Measurements from ENCODE around the gene TNFRSF1B.

TNFRSF1B gene

GRCh38 chr1:12176298-12177118 is 9.7 kb downstream of the TNFRSF1B start:
- DNase-seq (ENCODE audit: low read depth) = no peak

- no peak for DNase-seq (ENCODE audit: low read depth)
Measured at GRCh38 chr1:12177156-12177998, 10.6 kb downstream of the TNFRSF1B start.

- DNase-seq (ENCODE audit: low read depth) = peak; percentile 90
Measured at GRCh38 chr1:12177999-12178441, 11.2 kb downstream of the TNFRSF1B start.

- no peak for DNase-seq (ENCODE audit: low read depth)
Measured at GRCh38 chr1:12178511-12178910, 11.7 kb downstream of the TNFRSF1B start.

GRCh38 chr1:12179111-12179519 is 12.3 kb downstream of the TNFRSF1B start:
- DNase-seq (ENCODE audit: low read depth) = peak; percentile 71

GRCh38 chr1:12179676-12180075 is 12.9 kb downstream of the TNFRSF1B start:
- DNase-seq (ENCODE audit: low read depth) = no peak

- no peak for DNase-seq (ENCODE audit: low read depth)
Measured at GRCh38 chr1:12180315-12180714, 13.5 kb downstream of the TNFRSF1B start.

GRCh38 chr1:12180903-12181302 is 14.1 kb downstream of the TNFRSF1B start:
- no peak for DNase-seq (ENCODE audit: low read depth)

- no peak for DNase-seq (ENCODE audit: low read depth)
Measured at GRCh38 chr1:12181568-12181967, 14.8 kb downstream of the TNFRSF1B start.

- DNase-seq (ENCODE audit: low read depth) = no peak
Measured at GRCh38 chr1:12182410-12182984, 15.7 kb downstream of the TNFRSF1B start.

- DNase-seq (ENCODE audit: low read depth) = no peak
Measured at GRCh38 chr1:12183095-12183794, 16.5 kb downstream of the TNFRSF1B start.

GRCh38 chr1:12184008-12184681 is 17.4 kb downstream of the TNFRSF1B start:
- DNase-seq (ENCODE audit: low read depth) = no peak

GRCh38 chr1:12185036-12185917 is 18.5 kb downstream of the TNFRSF1B start:
- no peak for DNase-seq (ENCODE audit: low read depth)

GRCh38 chr1:12185918-12186678 is 19.3 kb downstream of the TNFRSF1B start:
- no peak for DNase-seq (ENCODE audit: low read depth)

- DNase-seq (ENCODE audit: low read depth) = no peak
Measured at GRCh38 chr1:12186679-12186985, 19.8 kb downstream of the TNFRSF1B start.

GRCh38 chr1:12188115-12188514 is 21.3 kb downstream of the TNFRSF1B start:
- no peak for DNase-seq (ENCODE audit: low read depth)

GRCh38 chr1:12188657-12189327 is 22.0 kb downstream of the TNFRSF1B start:
- no peak for DNase-seq (ENCODE audit: low read depth)

- no peak for DNase-seq (ENCODE audit: low read depth)
Measured at GRCh38 chr1:12189328-12189682, 22.5 kb downstream of the TNFRSF1B start.

GRCh38 chr1:12191242-12192032 is 24.6 kb downstream of the TNFRSF1B start:
- no peak for DNase-seq (ENCODE audit: low read depth)
